HG03175 (cell line): ENCODE results near the gene ELL2.

Experiments used
- ATAC-seq: cut with Tn5 transposase; IDR thresholded peaks from one replicate; pipeline ENCODE4 v1.9.1; 2021; ENCODE audit warnings: mild to moderate bottlenecking, moderate library complexity; ENCODE audit not compliant: unreplicated experiment

ELL2 gene

GRCh38 chr5:95956900-95957293, 4.8 kb downstream of the ELL2 start:
- ATAC-seq = no peak

GRCh38 chr5:95956021-95956899, 5.4 kb downstream of the ELL2 start:
- ATAC-seq = no peak

DNA sequence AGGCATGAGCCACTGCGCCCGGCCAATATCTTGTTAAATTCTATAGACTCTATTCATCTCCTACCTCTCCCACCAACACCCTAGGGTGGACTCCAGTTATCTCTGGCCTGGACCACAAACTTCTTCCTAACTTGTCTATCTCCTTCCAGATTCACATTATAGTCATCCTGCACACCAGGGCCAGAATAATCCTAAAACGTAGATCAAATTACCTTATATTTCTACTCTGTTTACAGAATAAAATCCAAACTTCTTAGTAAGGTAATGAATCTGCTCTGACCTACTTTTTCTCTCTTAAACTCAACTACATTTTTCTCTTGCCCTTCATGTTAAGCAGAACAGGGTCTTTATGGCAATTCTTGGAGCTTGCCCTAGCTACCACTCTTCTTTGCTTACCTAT, 6.9 kb downstream of the ELL2 start:
- no peak for ATAC-seq

DNA sequence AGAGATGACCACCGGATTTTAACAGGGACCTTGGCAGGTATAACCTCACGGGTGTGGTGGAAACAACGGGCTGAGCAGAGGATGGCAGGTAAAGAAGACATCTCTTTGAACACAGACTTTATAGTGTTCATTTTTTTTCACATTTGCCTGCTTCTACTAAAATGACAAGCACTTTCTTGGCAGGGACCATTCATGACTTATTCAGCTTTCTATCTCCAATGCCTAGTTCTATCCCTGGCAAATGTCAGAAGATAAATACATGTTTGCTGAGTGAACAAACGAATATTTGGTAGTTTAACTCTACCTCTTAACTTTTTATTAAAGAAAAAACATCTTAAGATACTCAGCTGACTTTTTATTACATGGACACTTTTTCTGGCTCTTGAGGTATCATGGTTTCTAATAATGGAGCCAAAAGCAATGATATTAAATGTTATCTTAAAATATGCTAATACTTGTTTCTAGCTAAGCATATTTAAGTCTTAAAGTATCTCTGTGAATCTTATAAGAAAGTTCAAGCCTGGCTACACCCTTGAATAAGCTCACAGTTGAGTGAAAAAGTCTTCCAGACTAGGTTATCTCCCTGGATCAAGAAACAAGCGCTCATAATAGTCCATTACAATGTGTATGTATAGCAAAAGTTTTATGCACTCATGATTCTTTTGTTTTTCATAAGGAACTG, 8.5 kb downstream of the ELL2 start:
- no peak for ATAC-seq

- no peak for ATAC-seq
Measured at GRCh38 chr5:95951916-95952315, 9.7 kb downstream of the ELL2 start.

DNA sequence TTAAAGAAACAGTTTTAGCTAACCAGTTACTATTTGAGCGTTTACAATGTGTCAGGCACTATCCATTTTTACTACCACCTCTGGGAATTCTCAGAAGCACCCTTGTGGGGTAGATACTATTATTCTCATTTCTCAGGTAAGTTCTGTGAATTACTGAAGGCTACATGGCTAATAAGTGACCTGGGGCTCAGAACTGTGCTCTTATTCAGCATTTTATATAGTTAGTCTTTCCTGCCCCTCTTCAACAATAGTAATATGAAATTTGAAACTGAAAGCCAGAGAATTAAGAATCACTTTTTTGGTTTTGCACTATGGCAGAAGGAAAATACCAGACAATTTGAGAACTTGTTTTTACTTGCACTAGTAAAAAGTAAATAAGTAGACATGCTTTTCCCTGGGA, 11.8 kb downstream of the ELL2 start:
- peak; percentile 79 for ATAC-seq

GRCh38 chr5:95948631-95949030, 13.0 kb downstream of the ELL2 start:
- no peak for ATAC-seq

GRCh38 chr5:95946451-95946850, 15.2 kb downstream of the ELL2 start:
- no peak for ATAC-seq

GRCh38 chr5:95942968-95943367, 18.7 kb downstream of the ELL2 start:
- ATAC-seq = no peak

DNA sequence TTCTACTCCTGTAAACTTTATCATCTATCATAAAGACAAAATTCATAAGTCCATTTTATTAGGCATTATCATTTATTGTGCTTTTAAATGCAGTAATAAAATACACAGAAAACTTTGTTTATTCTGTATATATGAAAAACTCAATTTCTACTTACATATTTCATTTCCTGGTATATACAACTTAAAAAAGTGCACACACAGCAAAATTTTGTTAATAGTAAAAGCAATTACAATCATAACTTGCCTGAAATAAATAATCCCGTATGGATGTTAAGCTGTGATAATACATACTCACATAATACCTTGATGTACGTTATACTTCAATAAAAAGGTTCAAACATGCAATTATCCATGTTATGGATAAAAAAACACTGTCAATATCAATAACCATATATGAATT, 19.2 kb downstream of the ELL2 start:
- no peak for ATAC-seq

DNA sequence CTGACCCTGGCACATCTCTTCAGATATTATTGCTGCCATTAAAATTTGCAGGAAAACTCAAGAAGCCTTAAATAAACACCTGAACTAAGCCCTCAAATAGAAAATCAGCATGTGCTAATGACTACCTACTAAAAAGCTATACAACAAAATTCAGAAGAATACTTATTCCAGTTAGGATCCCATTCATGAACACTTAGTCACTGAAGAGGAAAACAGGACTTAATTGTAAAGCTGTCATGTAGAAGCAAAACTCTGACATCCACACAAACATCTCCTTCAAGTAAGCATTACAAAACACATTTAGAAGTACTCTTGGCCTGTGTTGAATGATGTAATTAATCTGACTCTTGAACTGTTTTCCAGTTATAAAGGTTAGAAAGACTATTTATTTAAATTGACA, 19.9 kb downstream of the ELL2 start:
- no peak for ATAC-seq

- ATAC-seq = no peak
Measured at GRCh38 chr5:95940758-95941682, 20.6 kb downstream of the ELL2 start.

- peak; percentile 43 for ATAC-seq
Measured at GRCh38 chr5:95939465-95939864, 22.2 kb downstream of the ELL2 start.

DNA sequence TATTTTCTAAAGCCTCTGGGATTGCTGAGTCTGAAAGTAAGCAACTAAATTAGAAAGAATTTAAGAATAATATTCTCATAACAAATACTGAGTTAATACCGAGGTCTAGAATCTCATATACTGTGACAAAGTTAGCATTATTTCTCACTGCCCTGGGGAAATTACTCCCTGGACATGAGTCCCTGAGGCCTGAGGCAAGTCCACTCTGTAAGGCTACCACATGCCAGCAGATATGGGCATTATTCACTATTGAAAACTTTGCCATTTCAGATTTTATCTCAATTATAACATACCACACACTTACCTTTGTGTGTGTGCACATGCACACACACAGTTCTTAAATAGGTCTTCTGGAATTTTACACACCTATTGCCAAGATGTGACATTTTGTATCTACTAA, 22.9 kb downstream of the ELL2 start:
- ATAC-seq = no peak

GRCh38 chr5:95938347-95938746, 23.3 kb downstream of the ELL2 start:
- ATAC-seq = no peak

DNA sequence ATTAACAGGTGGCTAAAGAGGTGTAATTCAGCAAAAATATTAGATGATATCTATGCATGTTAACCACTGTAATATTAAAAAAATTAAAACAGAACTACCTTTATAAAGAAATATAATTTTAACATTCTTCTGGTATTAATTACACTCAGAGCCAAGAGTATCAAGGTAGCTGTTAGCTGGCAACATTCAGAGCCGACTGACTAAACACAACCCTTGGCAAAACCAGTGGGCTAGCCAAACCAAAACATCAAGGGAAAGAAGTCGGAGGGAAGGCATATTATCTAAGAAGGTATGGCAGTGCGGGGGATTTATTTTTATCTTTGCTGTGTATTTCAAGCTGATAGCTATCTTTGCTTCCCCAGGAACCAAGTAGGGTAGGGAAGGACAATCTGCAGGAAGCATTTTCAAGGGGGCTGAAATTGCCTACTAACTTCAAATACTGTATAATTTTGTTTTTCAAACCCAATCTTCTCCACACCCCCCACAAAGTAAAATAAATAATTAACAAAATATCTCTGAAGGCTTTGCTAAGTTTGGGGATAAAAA, 24.0 kb downstream of the ELL2 start:
- no peak for ATAC-seq

GRCh38 chr5:95936812-95937397, 24.7 kb downstream of the ELL2 start:
- no peak for ATAC-seq

- no peak for ATAC-seq
Measured at GRCh38 chr5:95935553-95936100, 26.0 kb downstream of the ELL2 start.

DNA sequence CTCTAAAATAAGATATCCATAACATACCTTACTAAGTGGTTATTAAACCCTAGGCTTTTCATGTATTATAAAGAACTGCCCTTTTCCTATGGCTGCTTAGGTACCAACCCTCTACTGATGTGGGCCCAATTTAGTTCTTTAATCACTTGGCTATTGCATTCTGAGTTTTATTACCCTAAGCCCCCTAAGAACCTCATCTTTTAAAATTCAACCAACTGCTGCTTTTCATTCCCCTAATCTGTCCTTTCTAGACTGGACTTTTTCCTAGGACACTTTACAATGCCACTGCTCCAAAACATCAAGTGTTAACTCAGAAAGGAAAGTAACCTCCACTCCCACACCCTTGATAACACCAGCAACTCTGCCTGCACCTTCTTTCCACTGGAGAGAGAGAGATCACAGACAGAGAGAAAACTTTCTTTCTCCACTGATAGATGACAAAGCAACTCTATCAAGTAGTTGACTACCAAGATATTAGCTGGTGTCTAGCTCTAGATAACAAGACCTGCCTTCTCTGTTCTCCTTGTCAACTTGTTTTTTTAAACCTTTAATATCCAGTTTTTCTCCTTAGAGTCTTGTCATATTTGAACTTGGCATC, 27.3 kb downstream of the ELL2 start:
- no peak for ATAC-seq

GRCh38 chr5:95932941-95933340, 28.7 kb downstream of the ELL2 start:
- no peak for ATAC-seq
